Upper lobe of right lung (tissue), 1 donor: Measurements from ENCODE around the gene LPCAT2. TPM values are rescaled to one million over a fixed set of nuclear protein-coding genes. Genes with fewer than 3 reads are reported as not detected.

ENCODE experiments used
- ATAC-seq: fragments of 200-7000 bp; cut with Tn5 transposase; one replicate; pipeline ENCODE4 v1.9.1; 2020; ENCODE audit warnings: mild to moderate bottlenecking, moderate library complexity
- DNase-seq: peaks from one replicate; pipeline ENCODE4 v3.0.0-alpha.2; 2020
- H3K27ac ChIP-seq: fragments of 200-600 bp; one replicate; pipeline ENCODE4 v1.8.0; 2022
- H3K27me3 ChIP-seq: fragments of 200-600 bp; one replicate; pipeline ENCODE4 v1.8.0; 2022; ENCODE audit warnings: mild to moderate bottlenecking
- H3K36me3 ChIP-seq: fragments of 200-600 bp; one replicate; pipeline ENCODE4 v1.8.0; 2022
- H3K4me1 ChIP-seq: fragments of 200-600 bp; one replicate; pipeline ENCODE4 v1.8.0; 2022
- H3K4me3 ChIP-seq: fragments of 200-600 bp; one replicate; pipeline ENCODE4 v1.8.0; 2022; ENCODE audit warnings: mild to moderate bottlenecking
- H3K9me3 ChIP-seq: fragments of 200-600 bp; one replicate; pipeline ENCODE4 v1.8.0; 2022
- CTCF ChIP-seq: fragments of 200-600 bp; IDR thresholded peaks from one replicate; pipeline ENCODE4 v1.8.0; 2022; ENCODE audit warnings: antibody characterized with exemption
- intact Hi-C: fragments of 100-400 bp; cut with DNase I; formaldehyde crosslinking; loops from one replicate; pipeline ENCODE4 v1.11.0; 2022
- total RNA-seq: library from RNA; stranded (reverse); fragmentation: NEBNext Ultra II Directional; extraction: Animal tissue kit (Norgen Biotek cat#: 25700); gene quantifications from one replicate; pipeline ENCODE4 v1.2.1, GENCODE V29; 2021
- donor health status: DM: no; HTN: yes; CAD: no; lungs with severe emphysema.

Gene LPCAT2
- total RNA-seq, 1 donor from 2014 or later: 32.8 TPM

- Histone ChIP-seq H3K27me3 (no peaks in the 10 kb centered on the region), H3K27ac (no peak overlapping the region), H3K9me3 (no peaks in the 10 kb centered on the region), H3K4me3 (no peak overlapping the region), H3K4me1 (peaks cover 16% of the 10 kb centered on the region), H3K36me3 (no peaks in the 10 kb centered on the region)
- no peak for ATAC-seq
- TF ChIP-seq CTCF: no peak
- intact Hi-C loops: no loop called here
- no peak for DNase-seq
Observed at GRCh38 chr16:55571191-55571897, 62.5 kb downstream of the LPCAT2 start.

- no peak for TF ChIP-seq CTCF
- intact Hi-C loops: no loop called here
- no peak overlapping the region for H3K4me3 ChIP-seq
- H3K9me3 ChIP-seq: no peaks in the 10 kb centered on the region
- no peaks in the 10 kb centered on the region for H3K36me3 ChIP-seq
- H3K27me3 ChIP-seq: no peaks in the 10 kb centered on the region
- peaks cover 12% of the 10 kb centered on the region for H3K4me1 ChIP-seq
- H3K27ac ChIP-seq: no peak overlapping the region
- no peak for ATAC-seq
- no peak for DNase-seq
Observed at GRCh38 chr16:55572439-55572838, 63.6 kb downstream of the LPCAT2 start.

GRCh38 chr16:55574811-55575210 is 65.9 kb downstream of the LPCAT2 start:
- H3K9me3 ChIP-seq: no peaks in the 10 kb centered on the region
- H3K27ac ChIP-seq: no peak overlapping the region
- no peaks in the 10 kb centered on the region for H3K4me1 ChIP-seq
- no peaks in the 10 kb centered on the region for H3K27me3 ChIP-seq
- H3K4me3 ChIP-seq: no peak overlapping the region
- peaks cover 15% of the 10 kb centered on the region for H3K36me3 ChIP-seq
- ATAC-seq: no peak
- intact Hi-C loops: no loop called here
- DNase-seq: no peak
- TF ChIP-seq CTCF: no peak

GRCh38 chr16:55575496-55575895 is 66.6 kb downstream of the LPCAT2 start:
- Histone ChIP-seq H3K27me3 (no peaks in the 10 kb centered on the region), H3K27ac (no peak overlapping the region), H3K9me3 (no peaks in the 10 kb centered on the region), H3K4me3 (no peak overlapping the region), H3K4me1 (no peaks in the 10 kb centered on the region), H3K36me3 (peaks cover 15% of the 10 kb centered on the region)
- DNase-seq (no peak), ATAC-seq (no peak)
- no peak for TF ChIP-seq CTCF
- intact Hi-C loops: no loop called here

GRCh38 chr16:55576384-55576783 is 67.5 kb downstream of the LPCAT2 start:
- intact Hi-C loops: no loop called here
- no peaks in the 10 kb centered on the region for H3K4me1 ChIP-seq
- no peak for DNase-seq

More at GRCh38 chr16:55576384-55576783, 67.5 kb downstream of the LPCAT2 start:
- Histone ChIP-seq H3K4me3 (no peak overlapping the region), H3K36me3 (peaks cover 15% of the 10 kb centered on the region), H3K9me3 (no peaks in the 10 kb centered on the region), H3K27me3 (no peaks in the 10 kb centered on the region), H3K27ac (no peak overlapping the region)
- no peak for TF ChIP-seq CTCF
- ATAC-seq: no peak
